OCI-LY7 (cell line): Measurements from ENCODE around the gene HMGCS1. TPM values are rescaled to one million over a fixed set of nuclear protein-coding genes. Genes with fewer than 3 reads are reported as not detected.

ENCODE experiments used
- BruUV-seq: library from RNA; stranded (reverse); fragments of 400-500 nt; replicated peaks from 2 replicates; lab custom pipeline; 2021; lab: Mats Ljungman, UMichigan
- CTCF ChIA-PET: fragments of 300-600 bp; sonication (Branson Sonifier 250); formaldehyde crosslinking; loops from one replicate; lab custom pipeline; 2022; ENCODE audit warnings: antibody characterized with exemption; ENCODE audit not compliant: unreplicated experiment; lab: Charles Lee
- POLR2A ChIA-PET: fragments of 300-600 bp; sonication (Branson Sonifier 250); formaldehyde crosslinking; loops from one replicate; lab custom pipeline; 2022; ENCODE audit warnings: antibody characterized with exemption; lab: Charles Lee
- DNase-seq: peaks from one replicate; pipeline ENCODE4 v3.0.0-alpha.2; 2015; ENCODE audit warnings: low spot score
- H2AFZ ChIP-seq: fragments of 200-600 bp; sonication (generic), shearing (Covaris generic); 2 replicates; pipeline ENCODE4 v1.6.1; 2014; ENCODE audit warnings: mild to moderate bottlenecking, antibody characterized with exemption, low read length, moderate library complexity
- H3K27ac ChIP-seq: fragments of 200-600 bp; sonication (generic); 2 replicates; pipeline ENCODE4 v1.5.1; 2014; ENCODE audit warnings: mixed run types, low read depth, mild to moderate bottlenecking, moderate library complexity, low read length, inconsistent platforms; ENCODE audit not compliant: poor library complexity, severe bottlenecking
- H3K36me3 ChIP-seq: fragments of 200-600 bp; sonication (generic); 2 replicates; pipeline ENCODE4 v1.6.1; 2014; ENCODE audit warnings: mild to moderate bottlenecking, antibody characterized with exemption, low read length, moderate library complexity, mixed read lengths; ENCODE audit not compliant: insufficient read depth
- H3K4me1 ChIP-seq: fragments of 200-600 bp; sonication (generic); 2 replicates; pipeline ENCODE4 v1.5.1; 2014; ENCODE audit warnings: mild to moderate bottlenecking, low read length; ENCODE audit not compliant: insufficient read depth, poor library complexity, severe bottlenecking
- H3K4me2 ChIP-seq: fragments of 200-600 bp; sonication (generic); 2 replicates; pipeline ENCODE4 v1.6.1; 2014; ENCODE audit warnings: mild to moderate bottlenecking, low read length
- H3K4me3 ChIP-seq: fragments of 200-600 bp; sonication (generic); 2 replicates; pipeline ENCODE4 v1.5.1; 2014; ENCODE audit warnings: mild to moderate bottlenecking, low read depth, low read length; ENCODE audit not compliant: poor library complexity, severe bottlenecking
- H3K79me2 ChIP-seq: fragments of 200-600 bp; sonication (generic); 2 replicates; pipeline ENCODE4 v1.6.1; 2016; ENCODE audit warnings: low read depth, mild to moderate bottlenecking, low read length, moderate library complexity, mixed read lengths; ENCODE audit not compliant: insufficient read depth
- H3K9me2 ChIP-seq: fragments of 200-600 bp; sonication (generic); 2 replicates; pipeline ENCODE4 v1.6.1; 2016; ENCODE audit warnings: mild to moderate bottlenecking, low read length, mixed read lengths; ENCODE audit not compliant: insufficient read depth
- H3K9me3 ChIP-seq: fragments of 200-600 bp; sonication (generic); 2 replicates; pipeline ENCODE4 v1.6.1; 2014; ENCODE audit warnings: mild to moderate bottlenecking, mixed run types, low read length, mixed read lengths
- H4K20me1 ChIP-seq: fragments of 200-600 bp; sonication (generic); 2 replicates; pipeline ENCODE4 v1.6.1; 2014; ENCODE audit warnings: mild to moderate bottlenecking, antibody characterized with exemption, low read length, moderate library complexity, mixed read lengths; ENCODE audit not compliant: insufficient read depth
- EZH2phosphoT487 ChIP-seq: fragments of 200-600 bp; sonication (generic); IDR thresholded peaks from 2 replicates; pipeline ENCODE4 v1.6.1; 2018; ENCODE audit warnings: low read depth, borderline replicate concordance, mild to moderate bottlenecking, mixed run types, antibody characterized with exemption, low read length, moderate library complexity, mixed read lengths
- intact Hi-C: fragments of 100-400 bp; cut with micrococcal nuclease; formaldehyde crosslinking; loops from one replicate; pipeline ENCODE4 v1.10.0; 2022; ENCODE audit not compliant: unreplicated experiment
- total RNA-seq, 2 experiments: library from RNA; depleted of rRNA in 1 of 2; stranded (reverse); fragments of >200 nt in 1 of 2; shearing (Covaris generic) in 1 of 2; gene quantifications; 2 replicates each; pipeline ENCODE4 v1.2.3, GENCODE V29; 2014 to 2022
- TF ChIP-seq, protein P1 (sequence below): fragments of 200-600 bp; sonication (generic); conservative IDR thresholded peaks from 2 replicates; pipeline ENCODE4 v1.5.1; 2014; ENCODE audit warnings: mild to moderate bottlenecking, antibody characterized with exemption, low read length, moderate library complexity, mixed read lengths

HMGCS1 gene
- total RNA-seq, 2 experiments from 2014 or later = 59.5 to 236 TPM

DNA sequence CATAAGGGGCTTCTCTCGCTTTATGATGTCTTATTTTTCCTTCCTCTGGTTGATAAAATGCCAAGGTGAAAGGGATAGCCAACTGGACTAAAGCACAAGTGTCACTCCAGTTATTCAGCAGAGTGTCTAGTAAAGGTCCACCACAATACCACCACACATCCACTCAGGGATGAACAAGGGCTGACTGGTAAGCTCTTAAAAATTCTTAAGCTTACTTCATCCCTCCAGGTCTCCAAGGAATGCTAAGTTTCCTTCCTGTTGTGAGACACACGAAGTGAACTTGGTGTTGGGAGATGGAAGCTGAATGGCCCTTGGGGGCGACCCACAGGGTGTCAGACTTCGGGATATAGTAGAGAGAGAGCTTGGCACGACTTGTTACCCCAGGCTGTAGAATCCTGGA, 3.2 kb upstream of the HMGCS1 start:
- no peak overlapping the region for H3K4me3 ChIP-seq
- H2AFZ ChIP-seq = no peak overlapping the region
- no peaks in the 10 kb centered on the region for H3K9me2 ChIP-seq
- H3K9me3 ChIP-seq = no peaks in the 10 kb centered on the region
- no TSS peak for BruUV-seq
- POLR2A ChIA-PET = interaction anchor here (1.0 to 1.4 kb wide), 2 partner anchors 159 to 196 kb away, joined by 4 to 5 read pairs; no protein-coding TSS in a partner anchor
- peaks cover 18% of the 10 kb centered on the region; the same call in 1 of the 2 replicates for H3K79me2 ChIP-seq
- no peak overlapping the region for H3K4me2 ChIP-seq
- H3K36me3 ChIP-seq = peaks cover 7% of the 10 kb centered on the region
- peaks cover 12% of the 10 kb centered on the region; the same call in 1 of the 2 replicates for H4K20me1 ChIP-seq
- TF ChIP-seq EZH2phosphoT487 = no peak
- TF ChIP-seq, protein P1, sequence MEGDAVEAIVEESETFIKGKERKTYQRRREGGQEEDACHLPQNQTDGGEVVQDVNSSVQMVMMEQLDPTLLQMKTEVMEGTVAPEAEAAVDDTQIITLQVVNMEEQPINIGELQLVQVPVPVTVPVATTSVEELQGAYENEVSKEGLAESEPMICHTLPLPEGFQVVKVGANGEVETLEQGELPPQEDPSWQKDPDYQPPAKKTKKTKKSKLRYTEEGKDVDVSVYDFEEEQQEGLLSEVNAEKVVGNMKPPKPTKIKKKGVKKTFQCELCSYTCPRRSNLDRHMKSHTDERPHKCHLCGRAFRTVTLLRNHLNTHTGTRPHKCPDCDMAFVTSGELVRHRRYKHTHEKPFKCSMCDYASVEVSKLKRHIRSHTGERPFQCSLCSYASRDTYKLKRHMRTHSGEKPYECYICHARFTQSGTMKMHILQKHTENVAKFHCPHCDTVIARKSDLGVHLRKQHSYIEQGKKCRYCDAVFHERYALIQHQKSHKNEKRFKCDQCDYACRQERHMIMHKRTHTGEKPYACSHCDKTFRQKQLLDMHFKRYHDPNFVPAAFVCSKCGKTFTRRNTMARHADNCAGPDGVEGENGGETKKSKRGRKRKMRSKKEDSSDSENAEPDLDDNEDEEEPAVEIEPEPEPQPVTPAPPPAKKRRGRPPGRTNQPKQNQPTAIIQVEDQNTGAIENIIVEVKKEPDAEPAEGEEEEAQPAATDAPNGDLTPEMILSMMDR = no peak
- CTCF ChIA-PET = no interaction called here
- no peak overlapping the region for H3K27ac ChIP-seq
- DNase-seq = no peak
- H3K4me1 ChIP-seq = peaks cover 18% of the 10 kb centered on the region
- intact Hi-C loops = no loop called here

DNA sequence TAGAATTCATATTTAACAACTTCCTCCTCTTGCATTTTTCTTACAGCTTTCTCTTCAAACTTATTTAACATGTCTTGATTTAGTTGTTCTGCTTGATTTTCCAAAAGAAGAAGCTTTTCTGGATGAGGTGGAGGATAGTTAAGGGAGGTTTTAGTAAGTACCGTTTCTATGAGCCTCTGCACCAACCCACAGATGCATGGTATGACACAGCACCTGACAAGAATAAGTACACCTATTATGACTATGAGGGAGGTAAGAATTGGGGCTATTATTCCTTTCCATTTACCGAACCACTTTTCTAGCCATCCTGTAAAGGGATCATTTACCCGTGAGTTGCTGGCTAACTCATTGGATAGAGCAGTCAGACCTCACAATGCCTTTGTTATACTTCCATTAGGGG, 2.5 kb upstream of the HMGCS1 start:
- ChIA-PET POLR2A (interaction anchor here (1.0 to 1.4 kb wide), 2 partner anchors 160 to 196 kb away, joined by 4 to 5 read pairs; no protein-coding TSS in a partner anchor), CTCF (no interaction called here)
- Histone ChIP-seq H2AFZ (peak overlapping the region; percentile 45; the same call in 1 of the 2 replicates), H3K27ac (no peak overlapping the region), H3K9me3 (no peaks in the 10 kb centered on the region), H3K4me1 (peaks cover 25% of the 10 kb centered on the region), H3K4me2 (no peak overlapping the region), H3K9me2 (no peaks in the 10 kb centered on the region), H3K79me2 (peaks cover 25% of the 10 kb centered on the region), H4K20me1 (peaks cover 17% of the 10 kb centered on the region; the same call in 1 of the 2 replicates), H3K36me3 (peaks cover 15% of the 10 kb centered on the region), H3K4me3 (no peak overlapping the region)
- intact Hi-C loops = no loop called here
- no peak for DNase-seq
- no TSS peak for BruUV-seq
- TF ChIP-seq, protein P1 = no peak
- no peak for TF ChIP-seq EZH2phosphoT487

DNA sequence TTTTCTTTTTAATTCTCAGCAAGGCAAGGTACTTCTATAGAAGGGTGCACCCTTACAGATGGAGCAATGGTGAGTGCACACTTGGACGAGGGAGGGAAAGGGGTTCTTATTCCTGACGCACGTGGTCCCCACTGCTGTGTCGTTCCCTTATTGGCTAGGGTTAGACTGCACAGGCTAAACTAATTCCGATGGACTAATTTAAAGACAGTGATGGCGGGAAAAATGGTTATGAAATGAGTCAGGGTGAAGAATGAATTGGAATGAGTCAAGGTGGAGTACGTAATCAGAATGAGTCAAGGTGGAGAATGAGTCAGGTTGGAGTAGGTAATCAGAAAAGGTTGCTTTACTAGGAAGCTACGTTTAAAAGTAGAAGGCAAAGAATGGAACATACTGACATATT, 2.1 kb upstream of the HMGCS1 start:
- Histone ChIP-seq H4K20me1 (peaks cover 21% of the 10 kb centered on the region; the same call in 1 of the 2 replicates), H2AFZ (peak overlapping the region; percentile 45; the same call in 1 of the 2 replicates), H3K79me2 (peaks cover 29% of the 10 kb centered on the region), H3K27ac (no peak overlapping the region), H3K4me2 (no peak overlapping the region), H3K9me2 (no peaks in the 10 kb centered on the region), H3K4me1 (peaks cover 29% of the 10 kb centered on the region), H3K4me3 (no peak overlapping the region), H3K9me3 (no peaks in the 10 kb centered on the region), H3K36me3 (peaks cover 19% of the 10 kb centered on the region)
- no peak for DNase-seq
- intact Hi-C loops = no loop called here
- TF ChIP-seq, protein P1 = no peak
- no peak for TF ChIP-seq EZH2phosphoT487
- POLR2A ChIA-PET = interaction anchor here (1.4 kb wide), 1 partner anchor 195 kb away, joined by 4 read pairs; no protein-coding TSS in a partner anchor
- BruUV-seq = no TSS peak
- CTCF ChIA-PET = no interaction called here
